Measurements from ENCODE around the gene MT2A. TPM values are rescaled to one million over a fixed set of nuclear protein-coding genes. Genes with fewer than 3 reads are reported as not detected.

The MT2A gene
- total and polyA plus RNA-seq, 10 of the 15 experiments (the other 5 are each of a cell fraction or from before 2014, with no cell fraction given), result 7.3 to 271 (median 53.5) TPM

DNA sequence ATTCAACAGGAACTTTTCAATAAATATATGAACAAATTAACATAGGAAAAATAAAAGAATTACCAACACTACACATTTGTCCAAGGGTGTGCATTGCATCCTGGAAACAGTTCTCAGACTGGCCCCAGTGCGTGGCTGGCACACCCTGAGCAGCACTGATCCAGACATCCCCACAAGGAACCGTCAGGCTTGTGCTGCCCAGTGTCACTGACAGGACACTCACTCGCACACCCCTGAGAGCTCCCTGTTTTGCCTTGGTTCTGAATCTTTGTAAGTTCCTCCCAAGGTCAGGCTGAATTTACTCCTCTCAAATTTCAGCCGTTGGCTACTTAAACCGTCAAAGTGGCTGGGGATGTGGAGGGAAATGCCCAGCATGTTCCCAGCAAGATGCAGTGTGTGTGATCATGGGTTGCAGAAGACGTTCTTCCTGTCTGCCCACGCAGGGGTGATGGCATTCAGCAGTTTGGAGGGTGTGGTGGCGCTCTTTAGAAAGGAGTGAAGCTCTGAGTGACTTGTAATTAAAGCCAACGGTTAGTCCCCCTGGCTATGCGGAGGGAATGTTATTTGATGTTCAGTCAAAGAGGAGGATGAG lies 1.7 kb downstream of the MT2A start:
- DNase-seq (ENCODE audit: low read depth, low spot score), result peak; percentile 55
- SMC1A ChIA-PET (ENCODE audit: uncharacterized antibody, unreplicated experiment), result interaction anchor here (0.7 to 4.6 kb wide), 9 partner anchors 9 to 729 kb away, joined by 3 to 27 read pairs (median 6); no protein-coding TSS in a partner anchor
- Histone ChIP-seq H2AFZ (ENCODE audit: control insufficient read depth, low read depth, low read length) (peak overlapping the region; percentile 60), H3K4me1 (ENCODE audit: control insufficient read depth, insufficient read depth, low read length) (peaks cover 29% of the 10 kb centered on the region), H3K4me2 (ENCODE audit: control insufficient read depth, insufficient read depth) (peak overlapping the region; percentile 82), H3K4me3 (peak overlapping the region; percentile 70), H4K20me1 (ENCODE audit: control insufficient read depth, insufficient read depth) (no peaks in the 10 kb centered on the region), H3K9me3 (replicated peaks; ENCODE audit: control insufficient read depth, insufficient read depth, low read length) (no peaks in the 10 kb centered on the region), H3K27ac (ENCODE audit: control insufficient read depth, insufficient read depth) (peak overlapping the region; percentile 50), H3K9ac (ENCODE audit: control insufficient read depth, insufficient read depth, low read length) (peak overlapping the region; percentile 38; the same call in 1 of the 2 replicates), H3K79me2 (ENCODE audit: control insufficient read depth, insufficient read depth, low read length) (no peaks in the 10 kb centered on the region), H3K36me3 (ENCODE audit: control insufficient read depth in 2 of 2, insufficient read depth in 2 of 2, low read length in 1 of 2) (no peaks in the 10 kb centered on the region), H3K27me3 (replicated peaks in 1 of 2; ENCODE audit: control insufficient read depth in 2 of 2, insufficient read depth in 2 of 2, low read length in 1 of 2) (no peaks in the 10 kb centered on the region)
- intact Hi-C loops (cut with micrococcal nuclease; ENCODE audit: unreplicated experiment), result no loop called here
- CTCF ChIA-PET, result interaction anchor here (1.0 to 10.0 kb wide), 8 partner anchors 9 to 92 kb away, joined by 3 to 77 read pairs (median 6); no protein-coding TSS in a partner anchor
- in situ Hi-C loops (cut with MboI), result no loop called here
- POLR2A ChIA-PET, result interaction anchor here (0.6 to 1.7 kb wide), 3 partner anchors 15 to 359 kb away, joined by 3 to 4 read pairs (median 3); partner anchors contain the start of genes MT1E and MT1X
- 8% methylated on average over 10 of the region's 10 CpGs for WGBS (ENCODE audit: insufficient coverage, insufficient replicate concordance, low lambda C conversion rate, missing lambda C conversion rate)
- ATAC-seq, result peak; percentile 49
- RAD21 ChIA-PET (ENCODE audit: unreplicated experiment), result interaction anchor here (1.3 to 4.6 kb wide), 5 partner anchors 14 to 91 kb away, joined by 3 to 23 read pairs (median 5); no protein-coding TSS in a partner anchor
- no peak for FAIRE-seq
- BruUV-seq (replicated peaks), result no TSS peak
- TF ChIP-seq GATAD2B (conservative IDR thresholded peaks at IDR 0.05; ENCODE audit: low read depth) (no peak; the same call in 1 of the 2 replicates), ATF7 (IDR thresholded peaks at IDR 0.05; ENCODE audit: low read depth) (peak; percentile 46; the same call in 1 of the 2 replicates), CREB1 (IDR thresholded peaks at IDR 0.05; ENCODE audit: low read depth) (peak; percentile 75), BACH1 (IDR thresholded peaks at IDR 0.05; ENCODE audit: borderline replicate concordance) (peak; percentile 55; the same call in 1 of the 2 replicates), YY1 (IDR thresholded peaks at IDR 0.05; ENCODE audit: low read depth, low read length) (no peak), ZZZ3 (IDR thresholded peaks at IDR 0.05; ENCODE audit: control insufficient read depth, insufficient read length, low read depth) (no peak), TAF1 (IDR thresholded peaks at IDR 0.05; ENCODE audit: borderline replicate concordance, low read depth, low read length) (0 out of 2 replicates have a peak, but pooled peaks have one; percentile 15), TARDBP (IDR thresholded peaks at IDR 0.05; ENCODE audit: borderline replicate concordance) (no peak), BHLHE40 (IDR thresholded peaks at IDR 0.05; ENCODE audit: borderline replicate concordance in 1 of 2, low read depth in 2 of 2, low read length in 1 of 2) (peak; percentile 20 to 53; a peak in 2 of 4 replicates), JUNB (IDR thresholded peaks at IDR 0.05) (no peak), SMARCA5 (IDR thresholded peaks at IDR 0.05) (no peak; the same call in 1 of the 2 replicates), NFIC (IDR thresholded peaks at IDR 0.05; ENCODE audit: low read depth, low read length) (0 out of 2 replicates have a peak, but pooled peaks have one; percentile 38)
- TF ChIP-seq, protein P1, sequence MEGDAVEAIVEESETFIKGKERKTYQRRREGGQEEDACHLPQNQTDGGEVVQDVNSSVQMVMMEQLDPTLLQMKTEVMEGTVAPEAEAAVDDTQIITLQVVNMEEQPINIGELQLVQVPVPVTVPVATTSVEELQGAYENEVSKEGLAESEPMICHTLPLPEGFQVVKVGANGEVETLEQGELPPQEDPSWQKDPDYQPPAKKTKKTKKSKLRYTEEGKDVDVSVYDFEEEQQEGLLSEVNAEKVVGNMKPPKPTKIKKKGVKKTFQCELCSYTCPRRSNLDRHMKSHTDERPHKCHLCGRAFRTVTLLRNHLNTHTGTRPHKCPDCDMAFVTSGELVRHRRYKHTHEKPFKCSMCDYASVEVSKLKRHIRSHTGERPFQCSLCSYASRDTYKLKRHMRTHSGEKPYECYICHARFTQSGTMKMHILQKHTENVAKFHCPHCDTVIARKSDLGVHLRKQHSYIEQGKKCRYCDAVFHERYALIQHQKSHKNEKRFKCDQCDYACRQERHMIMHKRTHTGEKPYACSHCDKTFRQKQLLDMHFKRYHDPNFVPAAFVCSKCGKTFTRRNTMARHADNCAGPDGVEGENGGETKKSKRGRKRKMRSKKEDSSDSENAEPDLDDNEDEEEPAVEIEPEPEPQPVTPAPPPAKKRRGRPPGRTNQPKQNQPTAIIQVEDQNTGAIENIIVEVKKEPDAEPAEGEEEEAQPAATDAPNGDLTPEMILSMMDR (IDR thresholded peaks at IDR 0.05 in 2 of 3, conservative IDR thresholded peaks at IDR 0.05 in 1 of 3; ENCODE audit: control insufficient read depth in 2 of 3, extremely low read depth in 1 of 3, insufficient read depth in 1 of 3, low read depth in 3 of 3, low read length in 3 of 3), result peak in 1 of 3 experiments; percentile 10; a peak in 1 of 6 replicates
- TF ChIP-seq, protein P2, sequence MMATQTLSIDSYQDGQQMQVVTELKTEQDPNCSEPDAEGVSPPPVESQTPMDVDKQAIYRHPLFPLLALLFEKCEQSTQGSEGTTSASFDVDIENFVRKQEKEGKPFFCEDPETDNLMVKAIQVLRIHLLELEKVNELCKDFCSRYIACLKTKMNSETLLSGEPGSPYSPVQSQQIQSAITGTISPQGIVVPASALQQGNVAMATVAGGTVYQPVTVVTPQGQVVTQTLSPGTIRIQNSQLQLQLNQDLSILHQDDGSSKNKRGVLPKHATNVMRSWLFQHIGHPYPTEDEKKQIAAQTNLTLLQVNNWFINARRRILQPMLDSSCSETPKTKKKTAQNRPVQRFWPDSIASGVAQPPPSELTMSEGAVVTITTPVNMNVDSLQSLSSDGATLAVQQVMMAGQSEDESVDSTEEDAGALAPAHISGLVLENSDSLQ (IDR thresholded peaks at IDR 0.05), result peak; percentile 72
- TF ChIP-seq, protein P3, sequence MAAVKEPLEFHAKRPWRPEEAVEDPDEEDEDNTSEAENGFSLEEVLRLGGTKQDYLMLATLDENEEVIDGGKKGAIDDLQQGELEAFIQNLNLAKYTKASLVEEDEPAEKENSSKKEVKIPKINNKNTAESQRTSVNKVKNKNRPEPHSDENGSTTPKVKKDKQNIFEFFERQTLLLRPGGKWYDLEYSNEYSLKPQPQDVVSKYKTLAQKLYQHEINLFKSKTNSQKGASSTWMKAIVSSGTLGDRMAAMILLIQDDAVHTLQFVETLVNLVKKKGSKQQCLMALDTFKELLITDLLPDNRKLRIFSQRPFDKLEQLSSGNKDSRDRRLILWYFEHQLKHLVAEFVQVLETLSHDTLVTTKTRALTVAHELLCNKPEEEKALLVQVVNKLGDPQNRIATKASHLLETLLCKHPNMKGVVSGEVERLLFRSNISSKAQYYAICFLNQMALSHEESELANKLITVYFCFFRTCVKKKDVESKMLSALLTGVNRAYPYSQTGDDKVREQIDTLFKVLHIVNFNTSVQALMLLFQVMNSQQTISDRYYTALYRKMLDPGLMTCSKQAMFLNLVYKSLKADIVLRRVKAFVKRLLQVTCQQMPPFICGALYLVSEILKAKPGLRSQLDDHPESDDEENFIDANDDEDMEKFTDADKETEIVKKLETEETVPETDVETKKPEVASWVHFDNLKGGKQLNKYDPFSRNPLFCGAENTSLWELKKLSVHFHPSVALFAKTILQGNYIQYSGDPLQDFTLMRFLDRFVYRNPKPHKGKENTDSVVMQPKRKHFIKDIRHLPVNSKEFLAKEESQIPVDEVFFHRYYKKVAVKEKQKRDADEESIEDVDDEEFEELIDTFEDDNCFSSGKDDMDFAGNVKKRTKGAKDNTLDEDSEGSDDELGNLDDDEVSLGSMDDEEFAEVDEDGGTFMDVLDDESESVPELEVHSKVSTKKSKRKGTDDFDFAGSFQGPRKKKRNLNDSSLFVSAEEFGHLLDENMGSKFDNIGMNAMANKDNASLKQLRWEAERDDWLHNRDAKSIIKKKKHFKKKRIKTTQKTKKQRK (IDR thresholded peaks at IDR 0.05; ENCODE audit: low read depth, low read length), result no peak
- TF ChIP-seq, protein P4, sequence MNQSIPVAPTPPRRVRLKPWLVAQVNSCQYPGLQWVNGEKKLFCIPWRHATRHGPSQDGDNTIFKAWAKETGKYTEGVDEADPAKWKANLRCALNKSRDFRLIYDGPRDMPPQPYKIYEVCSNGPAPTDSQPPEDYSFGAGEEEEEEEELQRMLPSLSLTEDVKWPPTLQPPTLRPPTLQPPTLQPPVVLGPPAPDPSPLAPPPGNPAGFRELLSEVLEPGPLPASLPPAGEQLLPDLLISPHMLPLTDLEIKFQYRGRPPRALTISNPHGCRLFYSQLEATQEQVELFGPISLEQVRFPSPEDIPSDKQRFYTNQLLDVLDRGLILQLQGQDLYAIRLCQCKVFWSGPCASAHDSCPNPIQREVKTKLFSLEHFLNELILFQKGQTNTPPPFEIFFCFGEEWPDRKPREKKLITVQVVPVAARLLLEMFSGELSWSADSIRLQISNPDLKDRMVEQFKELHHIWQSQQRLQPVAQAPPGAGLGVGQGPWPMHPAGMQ (IDR thresholded peaks at IDR 0.05; ENCODE audit: borderline replicate concordance), result no peak

Data from GM12878 (cell line).